HG02571 (cell line): ENCODE measurements around the gene TPCN2.
"Not testable (repeated sequence)": the region's sequence is repeated elsewhere in the genome, so short reads cannot be mapped to it uniquely, and the experiment has no call there.

Experiments used
- ATAC-seq: cut with Tn5 transposase; IDR thresholded peaks from one replicate; pipeline ENCODE4 v1.9.1; 2021; ENCODE audit warnings: mild to moderate bottlenecking, moderate library complexity; ENCODE audit not compliant: unreplicated experiment

Gene TPCN2

DNA sequence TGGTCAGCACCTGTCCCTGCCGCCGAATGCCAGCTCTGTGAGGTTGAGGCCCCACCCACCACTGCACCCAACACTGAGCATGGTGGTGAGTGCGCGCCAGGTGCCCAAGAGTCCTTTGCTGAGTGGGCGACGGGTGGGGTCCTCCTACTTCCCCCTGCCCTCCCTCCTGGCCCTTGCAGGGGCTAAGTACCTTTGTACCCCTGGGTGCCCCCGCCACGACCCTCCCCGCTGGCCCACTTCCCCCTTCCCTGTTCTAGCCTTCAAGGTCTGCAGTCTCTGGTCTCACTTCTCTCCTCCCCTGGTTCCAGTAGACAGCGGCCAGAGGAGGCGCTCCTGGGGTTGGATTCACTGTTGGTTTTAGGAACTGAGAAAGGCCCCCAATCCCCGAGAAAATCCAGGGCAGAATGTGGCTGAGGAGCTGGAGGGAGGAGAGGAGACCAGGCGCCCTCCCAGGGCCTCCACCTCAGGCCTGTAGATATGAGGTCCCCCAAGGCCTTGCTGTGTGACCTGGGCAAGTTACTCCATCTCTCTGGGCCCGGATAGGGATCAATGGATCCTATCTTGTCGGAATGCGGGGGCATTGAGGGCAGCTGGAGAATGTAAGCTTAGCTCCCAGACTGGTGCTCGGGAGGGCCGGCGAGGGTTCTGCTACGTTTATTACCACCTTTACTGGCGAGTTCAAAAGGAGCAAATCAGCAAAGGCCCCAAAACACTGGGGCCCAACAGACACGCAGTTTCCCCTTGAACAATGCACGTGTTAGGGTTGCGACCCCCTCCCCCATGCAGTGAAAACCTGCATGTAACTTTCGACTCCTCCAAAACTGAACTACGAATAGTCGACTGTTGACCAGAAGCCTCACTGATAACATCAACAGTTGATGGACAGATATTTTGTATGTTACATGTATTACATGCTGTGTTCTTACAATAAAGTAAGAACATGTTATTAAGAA lies 75.1 kb downstream of the TPCN2 start:
- ATAC-seq: no peak

DNA sequence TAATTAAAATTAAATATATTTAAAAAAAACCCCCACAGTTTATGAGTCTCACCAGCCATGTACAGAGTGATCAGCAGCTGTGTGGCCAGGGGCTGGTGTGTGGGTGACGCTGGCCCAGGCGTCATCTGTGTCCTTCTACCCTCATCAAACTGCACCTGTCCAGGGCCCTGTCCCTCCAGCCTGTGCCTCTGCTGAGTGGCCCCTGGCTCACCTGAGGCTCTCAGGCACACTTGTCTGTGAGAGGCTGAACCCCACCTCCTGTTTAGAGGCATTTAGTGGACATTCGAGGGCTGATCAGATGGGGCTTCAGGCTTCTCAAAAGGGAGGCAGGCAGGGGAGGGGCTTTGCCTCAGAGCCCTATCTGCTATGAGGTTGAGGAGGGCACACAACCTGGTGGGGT lies 77.1 kb downstream of the TPCN2 start:
- no peak for ATAC-seq

DNA sequence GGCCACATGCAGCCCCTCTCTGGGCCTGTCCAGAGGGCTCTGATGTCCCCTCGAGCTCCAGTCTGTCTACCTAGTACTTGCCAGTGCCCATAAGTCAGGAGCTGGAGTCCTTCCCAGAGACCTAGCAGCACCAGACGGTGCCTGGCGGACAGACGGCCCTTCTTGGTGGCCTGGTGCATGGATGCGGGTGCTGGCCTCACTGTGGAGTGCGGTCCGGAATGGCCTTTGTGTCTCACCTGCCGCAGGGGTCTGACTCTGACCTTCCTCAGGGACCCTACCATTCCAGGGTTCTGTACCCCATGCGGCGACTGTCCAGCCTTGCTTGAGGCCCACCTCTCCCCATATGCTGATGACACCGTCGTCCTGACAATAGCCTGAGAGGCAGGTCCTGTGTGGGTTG lies 77.6 kb downstream of the TPCN2 start:
- ATAC-seq: no peak

DNA sequence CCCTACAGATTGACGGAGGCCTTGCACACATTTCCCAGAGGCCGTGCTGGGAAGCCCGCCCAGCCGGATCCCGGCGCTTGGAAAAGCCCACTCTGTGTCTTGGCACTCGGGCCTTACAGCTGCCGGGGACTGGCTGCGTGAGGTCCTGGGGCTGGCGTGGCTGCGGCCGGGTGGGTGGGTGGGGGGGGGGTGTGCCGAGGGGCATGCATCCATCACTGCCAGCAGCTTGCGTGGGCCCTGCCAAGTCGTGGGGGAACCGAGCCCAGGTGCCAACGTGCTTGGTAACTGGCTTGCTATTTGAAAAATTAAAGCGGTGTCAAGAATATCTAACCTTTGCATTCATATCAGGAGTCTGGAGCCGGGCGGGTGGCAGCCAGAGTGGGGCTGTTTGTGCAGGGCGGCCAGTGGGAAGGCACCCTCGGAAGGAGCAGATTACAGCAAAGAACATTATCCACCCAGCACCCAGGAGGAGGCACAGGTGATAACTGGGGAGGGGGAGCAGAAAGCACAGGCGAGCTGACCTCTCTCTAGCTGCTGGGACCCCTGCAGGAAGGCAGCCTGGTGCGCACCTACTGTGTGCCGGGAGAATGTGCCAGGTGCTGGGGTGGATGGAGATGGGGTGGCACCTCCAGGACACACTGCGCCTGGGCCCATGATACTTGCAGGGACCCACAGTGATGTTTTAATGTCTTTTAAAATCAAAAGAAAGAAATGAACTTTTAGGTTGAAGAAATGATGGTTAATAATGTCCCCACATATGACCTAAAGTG lies 78.5 kb downstream of the TPCN2 start:
- no peak for ATAC-seq

DNA sequence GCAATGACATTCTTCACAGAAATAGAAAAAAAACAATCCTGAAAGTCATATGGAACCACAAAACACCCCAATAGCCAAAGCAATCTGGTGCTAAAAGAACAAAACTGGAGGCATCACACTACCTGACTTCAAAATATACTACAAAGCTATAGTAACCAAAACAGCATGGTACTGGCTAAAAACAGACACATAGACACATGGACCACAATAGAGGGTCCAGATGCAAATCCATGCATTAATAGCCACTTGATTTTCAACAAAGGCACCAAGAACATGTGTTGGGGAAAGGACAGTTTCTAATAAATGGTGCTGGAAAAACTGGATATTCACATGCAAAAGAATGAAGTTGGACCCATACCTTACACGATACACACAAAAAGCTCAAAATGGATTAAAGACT lies 79.2 kb downstream of the TPCN2 start:
- no peak for ATAC-seq

DNA sequence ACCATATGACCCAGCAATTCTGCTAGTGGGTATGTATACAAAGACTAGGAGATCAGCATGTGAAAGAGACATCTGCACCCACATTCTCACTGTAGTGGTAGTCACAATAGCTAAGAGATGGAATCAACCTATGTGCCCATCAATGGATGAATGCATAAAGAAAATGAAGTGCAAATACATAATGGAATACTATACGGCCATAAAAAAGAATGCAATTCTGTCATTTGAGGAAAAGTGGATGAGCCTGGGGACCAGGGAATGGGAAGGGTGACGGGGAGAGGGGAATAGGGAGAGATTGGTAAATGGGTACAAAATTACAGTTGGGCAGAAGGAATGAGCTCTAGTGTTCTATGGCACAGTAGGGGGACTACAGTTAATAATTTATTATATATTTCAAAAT lies 80.3 kb downstream of the TPCN2 start:
- ATAC-seq: no peak

DNA sequence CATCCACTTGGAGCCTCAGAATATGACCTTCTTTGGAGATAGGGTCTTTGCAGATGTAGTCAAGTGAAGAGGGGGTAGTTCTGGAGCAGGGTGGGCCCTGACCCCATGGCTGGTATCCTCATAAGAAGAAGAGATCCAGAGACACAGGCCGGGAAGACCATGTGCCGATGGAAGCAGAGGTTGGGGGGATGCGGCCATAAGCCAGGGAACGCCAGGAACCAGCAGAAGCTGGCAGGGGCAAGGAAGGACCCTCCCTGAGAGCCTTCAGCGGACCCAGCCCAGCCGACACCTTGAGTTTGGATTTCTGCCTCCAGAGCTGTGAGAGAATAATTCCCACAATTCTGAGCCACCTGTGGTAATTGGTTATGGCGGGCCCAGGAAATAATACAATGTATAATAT lies 80.9 kb downstream of the TPCN2 start:
- ATAC-seq: no peak

DNA sequence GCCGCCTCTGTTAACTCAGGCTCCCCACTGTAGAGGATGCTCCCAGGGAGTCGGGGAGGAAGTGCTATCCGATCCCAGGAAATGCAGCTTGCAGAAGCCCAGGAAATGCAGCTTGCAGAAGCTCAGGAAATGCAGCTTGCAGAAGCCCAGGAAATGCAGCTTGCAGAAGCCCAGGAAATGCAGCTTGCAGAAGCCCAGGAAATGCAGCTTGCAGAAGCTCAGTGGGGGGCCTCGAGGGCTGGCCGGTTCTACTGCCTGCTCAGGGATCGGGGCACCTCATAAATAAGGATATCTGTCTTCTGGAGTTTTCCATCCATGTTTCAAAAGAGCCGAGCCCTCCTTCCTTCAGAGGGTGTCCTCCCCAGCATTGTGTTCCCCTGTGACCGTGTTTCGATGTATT lies 81.9 kb downstream of the TPCN2 start:
- ATAC-seq: no peak

DNA sequence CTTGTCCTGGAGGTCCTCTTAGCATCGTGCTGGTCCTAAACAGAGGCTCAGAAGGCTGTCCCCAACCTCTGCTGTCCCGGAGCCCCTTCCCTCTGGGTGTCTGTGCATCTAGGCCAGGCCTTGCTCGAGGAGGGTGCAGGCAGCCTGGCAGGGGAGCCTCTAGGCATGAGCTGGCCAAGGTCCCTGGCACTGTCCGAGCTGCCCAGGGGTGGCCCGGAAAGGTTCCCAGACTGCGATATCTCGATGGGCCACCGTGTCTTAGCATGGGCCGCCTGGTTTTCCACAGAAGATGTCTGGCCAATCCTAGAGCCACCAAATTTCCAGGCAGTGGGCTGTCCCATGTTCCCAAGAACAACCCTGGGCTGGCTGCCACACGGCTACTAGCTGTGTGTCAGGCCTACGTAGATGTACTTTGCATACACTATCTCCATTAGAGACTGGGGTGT lies 82.4 kb downstream of the TPCN2 start:
- no peak for ATAC-seq

DNA sequence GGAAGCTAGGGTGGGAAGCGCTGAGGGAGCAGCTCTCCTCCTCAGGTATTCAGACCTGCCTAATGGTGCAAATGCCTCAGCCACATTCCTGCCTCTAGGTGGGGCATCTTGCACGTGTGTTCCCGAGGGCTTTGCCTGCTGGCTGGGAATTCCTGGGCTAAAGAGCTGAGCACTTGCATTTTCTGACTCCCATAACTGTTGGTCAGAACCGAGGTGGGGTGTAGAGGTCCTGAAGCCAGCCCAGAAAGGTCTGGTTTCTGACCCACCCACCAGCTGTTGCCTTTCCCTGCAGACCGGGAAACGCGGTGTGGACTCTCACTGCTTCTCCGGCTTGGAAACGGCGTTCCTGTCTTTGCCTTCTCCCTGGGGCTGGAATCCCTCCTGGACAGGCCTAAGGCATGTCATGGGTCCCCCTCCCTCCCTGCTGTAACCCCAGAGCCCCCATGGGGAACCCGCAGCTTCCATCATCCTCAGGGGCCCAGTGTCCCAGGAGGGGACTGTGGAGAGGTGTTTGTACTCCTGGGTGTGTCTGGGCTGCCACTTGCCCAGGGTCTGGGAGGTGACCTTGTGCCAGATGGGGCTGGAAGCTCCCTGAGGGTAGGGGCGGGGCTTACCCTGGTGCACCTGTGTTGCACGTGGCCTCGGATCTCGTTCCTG lies 83.0 kb downstream of the TPCN2 start:
- ATAC-seq: no peak

DNA sequence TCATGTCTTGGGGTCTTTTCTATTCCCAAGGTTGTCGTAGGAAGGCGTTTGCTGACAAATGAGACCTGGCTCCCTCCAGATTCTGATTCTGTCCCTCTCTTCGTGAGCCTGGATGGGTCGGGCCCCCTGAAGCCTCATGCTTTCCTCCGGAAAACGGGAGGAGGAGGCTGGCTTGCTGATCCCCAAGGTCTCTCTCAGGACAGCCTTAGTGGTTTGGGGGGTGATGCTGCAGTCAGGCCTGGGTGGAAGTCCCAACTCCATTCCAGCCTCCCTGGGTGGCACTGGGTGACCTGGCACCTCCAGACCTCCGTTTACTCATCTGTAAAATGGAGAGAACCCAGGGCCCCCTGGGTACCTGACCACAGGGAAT lies 83.6 kb downstream of the TPCN2 start:
- ATAC-seq: no peak

DNA sequence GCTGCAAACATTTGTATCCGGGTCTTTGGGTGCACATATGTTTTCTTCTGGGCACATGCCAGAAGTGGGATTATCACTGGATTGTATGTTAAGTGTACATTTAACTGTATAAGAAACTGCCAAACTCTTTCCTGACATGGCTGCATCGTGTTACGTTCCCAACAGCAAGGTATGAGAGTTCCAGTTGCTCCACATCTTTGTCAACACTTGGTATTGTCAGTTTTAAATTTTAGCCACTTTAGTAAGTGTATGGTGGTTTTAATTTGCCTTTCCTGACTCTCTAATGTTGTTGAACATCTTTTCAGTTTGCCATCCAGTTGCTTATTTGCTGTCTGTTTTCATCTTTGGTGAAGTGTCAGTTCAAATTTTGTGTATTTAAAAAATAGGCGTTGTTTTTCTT lies 84.5 kb downstream of the TPCN2 start:
- no peak for ATAC-seq

DNA sequence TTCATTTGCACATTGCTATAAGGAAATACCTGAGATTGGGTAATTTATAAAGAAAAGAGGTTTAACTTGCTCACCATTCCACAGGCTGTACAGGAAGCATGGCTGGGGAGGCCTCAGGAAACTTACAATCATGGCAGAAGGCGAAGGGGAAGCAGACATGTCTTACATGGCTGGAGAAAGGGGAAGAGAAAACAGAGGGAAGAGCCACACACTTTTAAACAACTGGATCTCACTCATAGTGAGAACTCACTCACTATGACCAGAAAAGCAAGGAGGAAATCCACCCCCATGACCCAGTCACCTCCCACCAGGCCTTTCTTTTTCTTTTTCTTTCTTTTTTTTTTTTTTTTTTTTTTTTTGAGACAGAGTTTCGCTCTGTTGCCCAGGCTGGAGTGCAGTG lies 85.5 kb downstream of the TPCN2 start:
- ATAC-seq: not testable (repeated sequence)

DNA sequence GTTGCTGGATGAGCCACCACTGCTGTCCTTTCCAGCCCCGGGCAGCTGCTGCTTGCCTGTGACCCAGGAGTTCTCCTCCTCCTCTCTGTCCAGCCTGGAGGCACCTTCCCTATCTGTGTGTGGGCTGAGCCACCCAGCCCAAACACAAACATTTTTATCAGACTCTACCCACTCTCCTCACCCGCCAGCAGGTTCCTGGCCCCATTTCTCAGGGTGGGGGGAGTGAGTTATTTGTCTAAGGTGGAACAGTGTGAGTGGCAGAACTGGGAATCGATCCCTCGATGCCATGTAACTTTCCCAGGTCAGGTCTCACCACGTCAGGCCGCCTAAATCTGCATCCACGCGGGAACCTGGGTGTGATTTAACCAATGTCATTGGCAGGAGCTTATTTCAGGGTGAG lies 86.2 kb downstream of the TPCN2 start:
- no peak for ATAC-seq

DNA sequence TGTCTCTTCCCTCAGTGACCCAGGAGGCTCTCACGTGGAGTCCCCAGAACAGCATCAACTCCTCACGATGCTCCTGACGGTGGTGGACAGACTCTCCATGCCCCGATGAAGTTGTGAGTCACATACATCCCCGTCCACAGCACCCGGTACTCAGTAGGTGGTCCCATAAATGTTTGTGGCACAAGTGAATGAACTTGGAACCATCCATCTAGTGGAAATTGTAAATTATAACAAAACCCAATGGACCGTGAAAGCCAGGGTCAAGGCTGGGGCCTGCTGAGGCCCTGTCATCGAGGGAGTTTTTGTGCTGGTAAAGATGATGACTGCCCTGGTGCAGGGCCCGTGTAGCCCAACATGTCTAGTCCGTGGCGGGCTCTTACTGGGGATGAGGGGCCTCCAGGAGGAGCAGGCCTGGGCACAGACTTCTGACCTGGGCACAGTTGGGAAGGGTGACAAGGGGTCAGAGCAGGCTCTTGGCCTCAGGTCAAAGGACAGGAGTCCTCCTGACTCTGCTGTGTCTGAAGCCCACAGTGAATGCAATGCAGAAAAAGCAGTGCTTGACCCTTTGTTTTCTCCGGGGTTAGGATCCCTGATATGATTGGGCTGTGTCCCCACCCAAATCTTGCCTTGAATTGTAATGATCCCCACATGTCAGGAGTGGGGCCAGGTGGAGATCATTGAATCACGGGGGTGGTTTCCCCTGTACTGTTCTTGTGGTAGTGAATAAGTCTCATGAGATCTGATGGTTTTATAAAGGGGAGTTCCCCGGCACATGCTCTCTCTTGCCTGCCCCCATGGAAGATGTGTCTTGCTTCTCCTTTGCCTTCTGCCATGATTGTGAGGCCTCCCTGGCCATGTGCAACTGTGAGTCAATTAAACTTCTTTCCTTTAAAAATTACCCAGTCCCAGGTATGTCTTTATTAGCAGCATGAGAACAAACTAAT lies 87.0 kb downstream of the TPCN2 start:
- ATAC-seq: no peak

DNA sequence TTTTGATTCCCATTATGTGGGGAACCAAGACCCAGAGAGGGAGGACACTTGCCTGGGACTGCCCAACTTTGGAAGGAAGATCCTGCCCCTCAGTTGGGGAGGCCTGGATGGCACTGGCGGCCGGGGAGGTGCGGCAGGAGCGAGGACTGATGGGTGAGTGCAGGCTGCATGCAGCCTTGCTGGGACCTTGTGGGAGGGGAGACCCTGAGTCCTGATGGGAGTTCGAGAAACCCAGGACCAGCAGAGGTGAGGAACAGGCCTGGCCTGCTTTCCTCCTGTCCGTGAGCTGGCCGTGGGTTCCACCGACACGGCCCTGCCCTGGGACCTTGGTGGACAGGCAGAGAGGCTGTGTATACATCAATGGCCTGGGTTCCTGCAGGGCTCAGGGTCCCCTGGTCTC lies 87.7 kb downstream of the TPCN2 start:
- no peak for ATAC-seq

DNA sequence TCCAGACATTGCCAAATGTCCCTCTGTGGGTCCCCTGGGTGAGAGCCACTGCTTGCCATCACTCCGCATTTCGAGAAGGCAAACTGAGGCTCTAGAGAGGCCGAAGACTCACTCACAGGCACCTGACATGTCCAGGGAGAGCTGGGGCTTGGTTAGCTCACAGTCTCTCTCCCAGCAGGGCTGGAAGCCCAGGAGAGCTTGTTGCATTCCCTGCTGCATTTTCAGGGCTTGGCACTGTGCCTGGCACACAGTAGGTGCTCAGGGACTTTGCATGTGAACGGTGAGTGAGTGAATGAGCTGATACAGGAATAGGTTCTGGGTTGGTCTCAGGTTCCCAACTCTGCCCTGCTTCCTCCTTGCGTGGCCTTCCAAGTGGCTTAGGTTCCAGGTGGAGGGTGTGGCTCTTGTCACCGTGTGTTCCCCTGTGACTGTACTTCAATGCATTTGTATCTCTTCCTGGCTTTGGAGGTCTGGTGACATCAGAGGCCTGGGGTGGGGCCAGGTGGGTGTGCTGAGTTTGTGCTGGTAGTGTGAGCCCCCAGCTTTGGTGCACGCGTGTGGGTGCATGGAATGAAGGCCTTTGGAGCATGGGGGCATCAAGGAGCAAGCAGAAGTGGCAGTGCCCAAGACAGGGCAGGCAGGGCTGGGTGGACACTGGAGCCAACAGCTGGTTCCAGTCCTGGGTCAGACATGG lies 88.6 kb downstream of the TPCN2 start:
- ATAC-seq: no peak

DNA sequence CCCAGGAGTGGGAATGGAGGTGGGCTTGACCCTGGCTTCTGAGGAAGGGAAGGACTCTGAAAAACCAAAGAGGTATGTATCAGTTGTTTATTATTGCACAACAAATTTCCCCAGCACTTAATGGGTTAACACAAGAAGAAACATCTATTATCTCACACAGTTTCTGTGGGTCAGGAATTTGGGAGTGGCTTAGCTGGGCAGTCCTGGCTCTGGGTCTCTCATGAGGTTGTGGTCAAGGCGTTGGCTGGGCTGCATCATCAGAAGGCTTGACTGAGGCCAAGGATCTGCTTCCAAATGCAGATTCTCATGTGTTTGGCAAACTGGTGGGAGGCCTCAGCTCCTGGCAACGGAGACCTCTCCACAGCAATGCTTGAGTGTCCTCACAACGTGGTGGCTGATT lies 89.5 kb downstream of the TPCN2 start:
- no peak for ATAC-seq

DNA sequence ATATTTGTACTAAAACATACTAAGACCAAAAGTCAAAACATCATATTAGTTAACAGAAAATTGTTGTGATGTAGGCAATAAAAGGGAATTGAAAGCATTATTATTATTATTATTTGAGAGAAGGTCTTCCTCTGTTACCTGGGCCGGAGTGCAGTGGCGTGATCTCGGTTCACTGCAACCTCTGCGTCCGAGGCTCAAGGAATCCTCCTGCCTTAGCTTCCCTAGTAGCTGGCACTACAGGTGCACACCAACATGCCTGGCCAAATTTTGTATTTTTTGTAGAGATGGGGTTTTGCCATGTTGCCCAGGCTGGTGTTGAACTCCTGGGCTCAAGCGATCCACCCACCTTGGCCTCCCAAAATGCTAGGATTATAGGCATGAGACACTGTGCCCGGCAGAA lies 91.4 kb downstream of the TPCN2 start:
- ATAC-seq: not testable (repeated sequence)

DNA sequence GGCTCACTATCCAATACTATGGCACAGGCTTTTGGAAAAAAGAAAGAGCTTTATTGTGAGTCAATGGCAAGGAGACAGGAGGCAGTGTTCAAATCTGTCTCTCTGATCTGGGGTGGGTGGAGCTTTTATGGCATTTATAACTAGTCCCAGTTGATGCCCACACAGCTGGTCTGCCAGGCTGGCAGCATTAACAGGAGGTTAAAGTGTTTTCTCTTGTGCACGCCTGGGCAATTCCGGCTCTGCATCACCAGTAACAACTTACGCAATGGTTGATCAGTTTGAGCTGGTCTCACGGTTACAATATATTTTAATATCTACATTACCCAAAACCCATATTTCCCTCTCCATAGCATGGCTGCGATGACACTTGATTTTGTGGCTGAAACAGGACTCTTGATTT lies 91.9 kb downstream of the TPCN2 start:
- no peak for ATAC-seq
